Smooth muscle cell (in vitro differentiated cells): ENCODE data around the gene SHLD1. TPM values are rescaled to one million over a fixed set of nuclear protein-coding genes. Genes with fewer than 3 reads are reported as not detected.

ENCODE experiments used
- DNase-seq: peaks from one replicate; lab custom pipeline; 2025; ENCODE audit not compliant: unreplicated experiment; lab: John Stamatoyannopoulos, UW
- H2AFZ ChIP-seq: fragments of 200-600 bp; sonication (generic); 2 replicates; pipeline ENCODE4 v1.6.0; 2016; ENCODE audit warnings: antibody characterized with exemption, low read depth, mild to moderate bottlenecking
- H3F3A ChIP-seq: fragments of 200-600 bp; sonication (generic); 2 replicates; pipeline ENCODE4 v1.6.0; 2017; ENCODE audit warnings: antibody characterized with exemption, low read depth
- H3K27ac ChIP-seq: fragments of 200-600 bp; sonication (generic); 2 replicates; pipeline ENCODE4 v1.5.1; 2016; ENCODE audit warnings: low read depth, mild to moderate bottlenecking
- H3K27me3 ChIP-seq: fragments of 200-600 bp; sonication (generic); 2 replicates; pipeline ENCODE4 v1.6.1; 2016; ENCODE audit warnings: low read depth, mild to moderate bottlenecking
- H3K36me3 ChIP-seq: fragments of 200-600 bp; sonication (generic); 2 replicates; pipeline ENCODE4 v1.5.1; 2016; ENCODE audit warnings: low read depth
- H3K4me1 ChIP-seq: fragments of 200-600 bp; sonication (generic); 2 replicates; pipeline ENCODE4 v1.5.1; 2016; ENCODE audit warnings: low read depth
- H3K4me2 ChIP-seq: fragments of 200-600 bp; sonication (generic); 2 replicates; pipeline ENCODE4 v1.6.0; 2016; ENCODE audit warnings: mild to moderate bottlenecking
- H3K4me3 ChIP-seq: fragments of 200-600 bp; sonication (generic); 2 replicates; pipeline ENCODE4 v1.5.1; 2016; ENCODE audit warnings: mild to moderate bottlenecking
- H3K79me2 ChIP-seq: fragments of 200-600 bp; sonication (generic); 2 replicates; pipeline ENCODE4 v1.6.0; 2016; ENCODE audit warnings: low read depth, mild to moderate bottlenecking
- H3K9ac ChIP-seq: fragments of 200-600 bp; sonication (generic); 2 replicates; pipeline ENCODE4 v1.6.0; 2016; ENCODE audit warnings: low read depth
- H3K9me3 ChIP-seq: fragments of 200-600 bp; sonication (generic); replicated peaks from 2 replicates; pipeline ENCODE4 v1.5.1; 2016; ENCODE audit warnings: low read depth
- H4K20me1 ChIP-seq: fragments of 200-600 bp; sonication (generic); 2 replicates; pipeline ENCODE4 v1.6.0; 2016; ENCODE audit warnings: low read depth
- WGBS: methylation state at CpG from one replicate; pipeline ENCODE4 v1.1.7; 2016; ENCODE audit warnings: low lambda C conversion rate; 5-methylcytosine and 5-hydroxymethylcytosine counted together
- polyA plus RNA-seq: library from polyadenylated mRNA; unstranded; fragments of >200 nt; fragmentation: Nextera tagmentation; extraction: Ambion mirVana; gene quantifications from 2 replicates; pipeline ENCODE4 v1.2.1, GENCODE V29; 2016
- total RNA-seq: library from RNA; depleted of rRNA; stranded (reverse); fragments of >200 nt; gene quantifications from 2 replicates; pipeline ENCODE4 v1.2.3, GENCODE V29; 2014
- TF ChIP-seq, protein P1 (sequence below): fragments of 200-600 bp; sonication (generic); IDR thresholded peaks from 2 replicates; pipeline ENCODE4 v1.5.1; 2017; ENCODE audit warnings: borderline replicate concordance, mild to moderate bottlenecking, antibody characterized with exemption; ENCODE audit not compliant: insufficient read depth, poor library complexity, severe bottlenecking

SHLD1 gene
- total and polyA plus RNA-seq, 2 experiments from 2014 or later, result 3.3 to 3.7 TPM

DNA sequence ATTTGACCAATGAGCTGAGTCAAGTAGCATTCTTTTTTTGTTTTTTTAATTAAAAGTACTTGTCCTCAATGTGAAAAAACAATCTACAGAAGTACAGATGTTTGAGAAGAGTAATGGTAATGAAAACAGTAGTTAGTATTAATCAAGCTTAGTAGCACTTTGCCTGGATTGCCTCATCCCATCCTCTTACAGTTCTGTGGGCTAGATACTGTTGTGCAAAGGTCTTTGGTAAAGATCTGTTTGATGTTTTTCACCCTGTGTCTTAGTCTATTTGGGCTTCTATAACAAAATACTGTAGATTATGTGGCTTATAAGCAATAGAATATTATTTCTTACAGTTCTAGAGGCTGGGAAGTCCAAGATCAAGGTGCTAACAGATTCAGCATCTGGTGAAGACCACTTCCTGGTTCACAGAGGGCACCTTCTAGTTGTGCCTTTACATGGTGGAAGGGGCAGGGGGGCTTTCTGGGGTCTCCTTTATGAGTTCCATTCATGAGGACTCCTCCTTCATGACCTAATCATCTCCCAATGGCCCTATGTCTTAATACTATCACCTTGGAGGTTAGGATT, 84.3 kb downstream of the SHLD1 start:
- Histone ChIP-seq H3K9ac (no peak overlapping the region), H4K20me1 (no peaks in the 10 kb centered on the region), H3F3A (no peaks in the 10 kb centered on the region), H2AFZ (no peak overlapping the region), H3K79me2 (no peaks in the 10 kb centered on the region), H3K9me3 (no peaks in the 10 kb centered on the region), H3K36me3 (no peaks in the 10 kb centered on the region), H3K4me3 (no peak overlapping the region), H3K4me1 (no peaks in the 10 kb centered on the region), H3K27me3 (no peaks in the 10 kb centered on the region), H3K27ac (no peak overlapping the region), H3K4me2 (no peak overlapping the region)
- DNase-seq, result no peak
- TF ChIP-seq, protein P1, sequence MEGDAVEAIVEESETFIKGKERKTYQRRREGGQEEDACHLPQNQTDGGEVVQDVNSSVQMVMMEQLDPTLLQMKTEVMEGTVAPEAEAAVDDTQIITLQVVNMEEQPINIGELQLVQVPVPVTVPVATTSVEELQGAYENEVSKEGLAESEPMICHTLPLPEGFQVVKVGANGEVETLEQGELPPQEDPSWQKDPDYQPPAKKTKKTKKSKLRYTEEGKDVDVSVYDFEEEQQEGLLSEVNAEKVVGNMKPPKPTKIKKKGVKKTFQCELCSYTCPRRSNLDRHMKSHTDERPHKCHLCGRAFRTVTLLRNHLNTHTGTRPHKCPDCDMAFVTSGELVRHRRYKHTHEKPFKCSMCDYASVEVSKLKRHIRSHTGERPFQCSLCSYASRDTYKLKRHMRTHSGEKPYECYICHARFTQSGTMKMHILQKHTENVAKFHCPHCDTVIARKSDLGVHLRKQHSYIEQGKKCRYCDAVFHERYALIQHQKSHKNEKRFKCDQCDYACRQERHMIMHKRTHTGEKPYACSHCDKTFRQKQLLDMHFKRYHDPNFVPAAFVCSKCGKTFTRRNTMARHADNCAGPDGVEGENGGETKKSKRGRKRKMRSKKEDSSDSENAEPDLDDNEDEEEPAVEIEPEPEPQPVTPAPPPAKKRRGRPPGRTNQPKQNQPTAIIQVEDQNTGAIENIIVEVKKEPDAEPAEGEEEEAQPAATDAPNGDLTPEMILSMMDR, result no peak

DNA sequence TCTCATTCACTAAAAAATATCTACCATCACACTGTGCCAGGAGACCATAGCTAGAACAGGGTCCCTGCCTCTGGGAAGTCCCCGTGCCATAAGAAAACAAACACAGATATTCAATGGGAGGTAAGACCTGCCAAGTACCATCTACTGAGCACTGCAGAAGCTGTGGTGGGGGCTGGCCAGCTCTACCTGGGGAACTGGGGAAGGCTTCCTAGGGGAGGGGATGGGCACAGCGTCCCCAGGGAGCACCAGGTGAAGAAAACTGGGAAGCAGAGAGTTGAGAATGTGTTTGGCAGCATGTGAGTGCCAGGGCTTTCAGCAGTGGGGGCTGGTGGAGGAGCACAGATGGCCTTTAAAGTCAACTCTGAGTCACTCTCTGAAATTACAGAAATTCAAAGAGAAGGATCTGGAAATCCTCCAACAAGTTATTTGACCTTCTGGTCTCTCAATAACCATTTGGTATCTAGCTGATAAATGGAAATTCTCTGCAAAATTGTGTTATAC, 85.2 kb downstream of the SHLD1 start:
- H3K9me3 ChIP-seq, result no peaks in the 10 kb centered on the region
- no peaks in the 10 kb centered on the region for H3K27me3 ChIP-seq
- no peaks in the 10 kb centered on the region for H3K79me2 ChIP-seq
- H3K4me1 ChIP-seq, result no peaks in the 10 kb centered on the region
- peak overlapping the region; percentile 90 for H3K27ac ChIP-seq
- TF ChIP-seq, protein P1, result no peak
- peak overlapping the region; percentile 84 for H3K9ac ChIP-seq
- no peaks in the 10 kb centered on the region for H4K20me1 ChIP-seq
- peak overlapping the region; percentile 52 for H3K4me2 ChIP-seq
- H3F3A ChIP-seq, result no peaks in the 10 kb centered on the region
- 75% methylated on average over 2 of the region's 2 CpGs for WGBS
- H3K4me3 ChIP-seq, result no peak overlapping the region
- H2AFZ ChIP-seq, result no peak overlapping the region
- H3K36me3 ChIP-seq, result no peaks in the 10 kb centered on the region
- DNase-seq, result no peak

DNA sequence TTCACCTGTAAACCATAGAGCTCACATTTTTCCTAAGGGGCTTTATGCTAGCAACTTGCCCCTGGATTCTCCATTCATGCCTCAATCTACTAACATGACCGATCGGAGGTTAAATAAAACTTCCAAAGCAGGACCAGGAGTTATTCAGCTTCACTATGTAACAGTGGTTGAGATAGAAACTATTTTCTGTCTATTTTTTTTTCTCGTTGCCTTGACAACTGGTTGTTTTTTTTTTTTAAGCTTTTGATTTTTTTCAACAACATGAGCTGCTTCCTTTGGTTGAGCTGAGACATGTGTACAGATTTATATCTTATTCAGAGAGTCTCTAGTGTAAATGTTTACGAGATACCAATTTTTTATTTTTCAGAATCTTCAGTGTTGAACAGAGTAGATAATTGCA, 85.7 kb downstream of the SHLD1 start:
- peak overlapping the region; percentile 84 for H3K9ac ChIP-seq
- no peak overlapping the region for H3K4me3 ChIP-seq
- no peak for DNase-seq
- no peaks in the 10 kb centered on the region for H3K36me3 ChIP-seq
- TF ChIP-seq, protein P1, result no peak
- H2AFZ ChIP-seq, result no peak overlapping the region
- peak overlapping the region; percentile 52 for H3K4me2 ChIP-seq
- H3K27ac ChIP-seq, result peak overlapping the region; percentile 90
- no peaks in the 10 kb centered on the region for H3F3A ChIP-seq
- 82% methylated on average over 4 of the region's 4 CpGs for WGBS
- H3K27me3 ChIP-seq, result no peaks in the 10 kb centered on the region
- H3K9me3 ChIP-seq, result no peaks in the 10 kb centered on the region
- H3K4me1 ChIP-seq, result no peaks in the 10 kb centered on the region
- H3K79me2 ChIP-seq, result no peaks in the 10 kb centered on the region
- no peaks in the 10 kb centered on the region for H4K20me1 ChIP-seq

DNA sequence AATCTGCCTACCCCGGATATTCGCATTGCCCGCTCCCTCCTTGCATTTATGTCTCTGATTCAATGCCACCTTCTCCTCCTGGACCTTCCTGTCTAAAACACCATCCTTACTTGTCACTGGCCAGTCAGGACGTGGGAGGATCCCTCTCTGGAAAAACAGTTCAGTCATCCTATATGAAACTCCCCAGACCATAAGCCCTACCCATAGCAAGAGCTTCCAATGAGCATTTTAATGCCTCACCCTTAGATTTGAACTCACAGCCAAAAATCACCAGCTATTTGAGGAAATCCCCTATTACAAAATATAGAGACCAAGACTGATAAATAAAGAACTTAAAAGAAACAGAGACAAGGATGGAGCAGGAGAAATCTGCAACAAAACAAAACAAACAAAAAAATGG, 86.4 kb downstream of the SHLD1 start:
- Histone ChIP-seq H3K79me2 (no peaks in the 10 kb centered on the region), H3F3A (no peaks in the 10 kb centered on the region), H3K9me3 (no peaks in the 10 kb centered on the region), H3K4me1 (no peaks in the 10 kb centered on the region), H3K27me3 (no peaks in the 10 kb centered on the region), H3K27ac (peak overlapping the region; percentile 90), H3K4me2 (no peak overlapping the region), H2AFZ (no peak overlapping the region), H4K20me1 (no peaks in the 10 kb centered on the region), H3K9ac (peak overlapping the region; percentile 84), H3K36me3 (no peaks in the 10 kb centered on the region), H3K4me3 (no peak overlapping the region)
- 88% methylated on average over 4 of the region's 4 CpGs for WGBS
- TF ChIP-seq, protein P1, result no peak
- DNase-seq, result no peak
